Measurements from ENCODE around the gene ANAPC7.

- TF ChIP-seq CTCF (IDR thresholded peaks at IDR 0.05; ENCODE audit: low read length) (no peak), EZH2 (optimal IDR thresholded peaks at IDR 0.05; ENCODE audit: low read depth, low read length) (no peak), EZH2phosphoT487 (IDR thresholded peaks at IDR 0.05; ENCODE audit: low read length) (no peak)
Observed at GRCh38 chr12:110347767-110348166, 55.7 kb downstream of the ANAPC7 start.
